GM21737 (cell line): ENCODE results near the gene CFHR2.

Experiments used
- ATAC-seq: cut with Tn5 transposase; IDR thresholded peaks from one replicate; pipeline ENCODE4 v1.9.1; 2021; ENCODE audit warnings: mild to moderate bottlenecking, moderate library complexity; ENCODE audit not compliant: unreplicated experiment

The CFHR2 gene

DNA sequence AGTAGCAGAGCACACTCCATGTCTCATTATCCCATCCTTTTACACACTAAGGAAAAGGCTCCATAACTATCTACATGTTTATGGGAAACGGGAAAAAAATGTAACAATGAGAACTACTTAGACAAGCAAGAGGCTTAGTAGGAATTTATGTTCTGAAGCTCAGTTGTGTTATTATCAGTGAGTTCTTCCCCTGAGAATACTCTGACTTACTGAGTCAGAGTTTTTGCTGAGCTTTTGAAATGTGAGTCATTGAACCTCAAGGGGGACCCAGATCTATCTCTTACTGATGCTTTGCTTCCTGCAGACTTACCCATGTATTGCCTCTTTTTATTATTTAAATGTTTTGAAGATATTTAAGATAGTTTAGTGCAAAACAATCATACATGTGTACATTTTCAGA is 53.9 kb downstream of the CFHR2 start:
- ATAC-seq = no peak

- ATAC-seq = no peak
Measured at GRCh38 chr1:197001828-197002227, 58.3 kb downstream of the CFHR2 start.

GRCh38 chr1:197003132-197003531 is 59.6 kb downstream of the CFHR2 start:
- no peak for ATAC-seq

GRCh38 chr1:197008861-197009260 is 65.3 kb downstream of the CFHR2 start:
- ATAC-seq = no peak
